K562 (cell line): ENCODE data around the gene GASK1A. TPM values are rescaled to one million over a fixed set of nuclear protein-coding genes. Genes with fewer than 3 reads are reported as not detected.

Experiments
- HBP1 ChIP-seq: fragments of 450-650 bp; formaldehyde crosslinking; IDR thresholded peaks from 2 replicates; pipeline ENCODE4 v1.4.0; 2022; ENCODE audit warnings: missing genetic modification characterization
- JUN ChIP-seq, 2 experiments: sonication (generic) in 1 of 2; formaldehyde crosslinking in 1 of 2; IDR thresholded peaks; 2 replicates each; pipeline versions ENCODE4 v1.6.1 to v1.8.0; 2012 to 2022; ENCODE audit warnings: borderline replicate concordance in 2 of 2, mild to moderate bottlenecking in 2 of 2, improper control_type of control experiment in 1 of 2, low read depth in 1 of 2, low read length in 1 of 2, missing genetic modification reagents in 1 of 2
- L3MBTL2 ChIP-seq: fragments of 450-650 bp; IDR thresholded peaks from 2 replicates; pipeline ENCODE4 v1.6.1; 2016; ENCODE audit warnings: mild to moderate bottlenecking, moderate library complexity
- MAFF ChIP-seq: IDR thresholded peaks from 2 replicates; pipeline ENCODE4 v1.6.1; 2012; ENCODE audit warnings: low read length, improper control_type of control experiment
- MEF2D ChIP-seq: conservative IDR thresholded peaks from 2 replicates; pipeline ENCODE4 v1.6.1; 2016; ENCODE audit warnings: low read depth, missing genetic modification characterization, missing compliant biosample characterization
- MEIS2 ChIP-seq: fragments of 450-650 bp; IDR thresholded peaks from 2 replicates; pipeline ENCODE4 v1.6.1; 2014; ENCODE audit warnings: mild to moderate bottlenecking; ENCODE audit not compliant: partially characterized antibody
- MTA1 ChIP-seq: fragments of 450-650 bp; IDR thresholded peaks from 2 replicates; pipeline ENCODE4 v1.6.1; 2017; ENCODE audit warnings: borderline replicate concordance
- NR2C2 ChIP-seq, 2 experiments: fragments of 200-800 bp in 1 of 2; sonication (Bioruptor generic) in 1 of 2; sonication (generic) in 1 of 2; formaldehyde crosslinking in 1 of 2; IDR thresholded peaks; 2 replicates each; pipeline versions ENCODE4 v1.6.1 to v1.8.0; 2016 to 2022; ENCODE audit warnings: mild to moderate bottlenecking in 1 of 2, missing compliant biosample characterization in 1 of 2, missing genetic modification characterization in 1 of 2, missing genetic modification reagents in 1 of 2
- PKNOX1 ChIP-seq: fragments of 450-650 bp; IDR thresholded peaks from 2 replicates; pipeline ENCODE4 v1.6.1; 2016
- POLR2AphosphoS2 ChIP-seq: IDR thresholded peaks from 2 replicates; pipeline ENCODE4 v1.6.1; 2012; ENCODE audit warnings: low read length, improper control_type of control experiment
- SAFB ChIP-seq: fragments of 200-400 bp; formaldehyde crosslinking; IDR thresholded peaks from 2 replicates; pipeline ENCODE4 v1.6.1; 2017; ENCODE audit warnings: low read depth, low read length, borderline replicate concordance
- SMARCA5 ChIP-seq: fragments of 450-650 bp; IDR thresholded peaks from 2 replicates; pipeline ENCODE4 v1.6.1; 2016
- SMARCE1 ChIP-seq: fragments of 450-650 bp; IDR thresholded peaks from 2 replicates; pipeline ENCODE4 v1.7.1; 2016; ENCODE audit warnings: mild to moderate bottlenecking
- VEZF1 ChIP-seq: fragments of 200-800 bp; sonication (Bioruptor generic); IDR thresholded peaks from 2 replicates; pipeline ENCODE4 v1.6.1; 2017; ENCODE audit warnings: missing genetic modification characterization, missing compliant biosample characterization
- ZBED1 ChIP-seq: IDR thresholded peaks from 2 replicates; pipeline ENCODE4 v1.6.1; 2014
- ZNF395 ChIP-seq: fragments of 200-800 bp; sonication (Bioruptor generic); IDR thresholded peaks from 2 replicates; pipeline ENCODE4 v1.6.1; 2017; ENCODE audit warnings: missing genetic modification characterization, missing compliant biosample characterization
- ZNF584 ChIP-seq: fragments of 200-800 bp; sonication (Bioruptor generic); IDR thresholded peaks from 2 replicates; pipeline ENCODE4 v1.6.1; 2016; ENCODE audit warnings: low read depth, mild to moderate bottlenecking, missing genetic modification characterization, missing compliant biosample characterization
- ZNF639 ChIP-seq, 2 experiments: fragments of 200-800 bp in 1 of 2; sonication (Bioruptor generic) in 1 of 2; sonication (generic) in 1 of 2; formaldehyde crosslinking in 1 of 2; IDR thresholded peaks in 1 of 2; conservative IDR thresholded peaks in 1 of 2; 2 replicates each; pipeline versions ENCODE4 v1.5.0 to v1.6.1; 2016 to 2020; ENCODE audit warnings: missing compliant biosample characterization in 1 of 2, missing genetic modification characterization in 1 of 2, missing genetic modification reagents in 1 of 2
- ZNF644 ChIP-seq: fragments of 200-800 bp; sonication (Bioruptor generic); IDR thresholded peaks from 2 replicates; pipeline ENCODE4 v1.6.1; 2016; ENCODE audit warnings: low read depth, missing genetic modification characterization, missing compliant biosample characterization
- polyA plus RNA-seq, 8 experiments: library from polyadenylated mRNA; depleted of rRNA in 4 of 8; stranded (reverse) in 5 of 8; unstranded in 3 of 8; fragments of >200 nt; fragmentation: Nextera tagmentation in 2 of 8; fragmentation: Illumina TruSeq in 1 of 8; extraction: Ambion mirVana in 2 of 8; extraction: Trizol in 1 of 8; gene quantifications; 2 replicates each; pipeline versions ENCODE4 v1.2.1 to v1.2.3, GENCODE V29; 2011 to 2014; ENCODE audit warnings: inconsistent platforms in 1 of 8, missing spikeins in 1 of 8
- total RNA-seq, 7 experiments: library from RNA; depleted of rRNA in 6 of 7; stranded (reverse); fragments of >200 nt in 6 of 7; fragmentation: Illumina TruSeq in 2 of 7; extraction: Trizol in 2 of 7; gene quantifications; 2 replicates each; pipeline versions ENCODE4 v1.2.1 to v1.2.3, GENCODE V29; 2011 to 2021; ENCODE audit warnings: low replicate concordance in 1 of 7

Gene GASK1A
- total and polyA plus RNA-seq, 9 of the 15 experiments (the other 6 are each of a cell fraction or from before 2014, with no cell fraction given), result 0.04 to 0.11 (median 0.05) TPM; not detected in 5

GRCh38 chr3:43086460-43087165 is 107.5 kb downstream of the GASK1A start (continued):
- TF ChIP-seq HBP1 (no peak), MTA1 (peak; percentile 54; the same call in 1 of the 2 replicates), ZNF584 (CRISPR knock-in tag) (peak; percentile 96), SAFB (no peak), ZNF395 (CRISPR knock-in tag) (peak; percentile 90), ZNF644 (tag) (peak; percentile 78; the same call in 1 of the 2 replicates), MEF2D (tag) (0 out of 2 replicates have a peak, but pooled peaks have one; percentile 13), VEZF1 (peak; percentile 38; the same call in 1 of the 2 replicates), PKNOX1 (peak; percentile 89), MEIS2 (peak; percentile 97), NR2C2 (CRISPR knock-in tag; IDR thresholded peaks at IDR 0.05) (no peak), NR2C2 (tag; IDR thresholded peaks at IDR 0.05) (peak; percentile 20; the same call in 1 of the 2 replicates), SMARCE1 (peak; percentile 64; the same call in 1 of the 2 replicates), POLR2AphosphoS2 (no peak), L3MBTL2 (peak; percentile 51), SMARCA5 (no peak), ZBED1 (no peak), ZNF639 (CRISPR knock-in tag; conservative IDR thresholded peaks at IDR 0.05 in 1 of 2, IDR thresholded peaks at IDR 0.05 in 1 of 2) (peak in 1 of 2 experiments; percentile 87; a peak in 2 of 4 replicates), JUN (IDR thresholded peaks at IDR 0.05; ENCODE audit: borderline replicate concordance, low read depth, low read length) (peak; percentile 91), JUN (CRISPR knock-in tag; IDR thresholded peaks at IDR 0.05; ENCODE audit: borderline replicate concordance) (no peak), MAFF (no peak)
